GM12872 (cell line): Measurements from ENCODE around the gene NDOR1.

Experiments
- TF ChIP-seq, protein P1 (sequence below): IDR thresholded peaks from 3 replicates; pipeline ENCODE4 v1.5.1; 2011; ENCODE audit warnings: low read depth, mild to moderate bottlenecking, low read length, moderate library complexity; ENCODE audit not compliant: insufficient read depth

The NDOR1 gene

DNA sequence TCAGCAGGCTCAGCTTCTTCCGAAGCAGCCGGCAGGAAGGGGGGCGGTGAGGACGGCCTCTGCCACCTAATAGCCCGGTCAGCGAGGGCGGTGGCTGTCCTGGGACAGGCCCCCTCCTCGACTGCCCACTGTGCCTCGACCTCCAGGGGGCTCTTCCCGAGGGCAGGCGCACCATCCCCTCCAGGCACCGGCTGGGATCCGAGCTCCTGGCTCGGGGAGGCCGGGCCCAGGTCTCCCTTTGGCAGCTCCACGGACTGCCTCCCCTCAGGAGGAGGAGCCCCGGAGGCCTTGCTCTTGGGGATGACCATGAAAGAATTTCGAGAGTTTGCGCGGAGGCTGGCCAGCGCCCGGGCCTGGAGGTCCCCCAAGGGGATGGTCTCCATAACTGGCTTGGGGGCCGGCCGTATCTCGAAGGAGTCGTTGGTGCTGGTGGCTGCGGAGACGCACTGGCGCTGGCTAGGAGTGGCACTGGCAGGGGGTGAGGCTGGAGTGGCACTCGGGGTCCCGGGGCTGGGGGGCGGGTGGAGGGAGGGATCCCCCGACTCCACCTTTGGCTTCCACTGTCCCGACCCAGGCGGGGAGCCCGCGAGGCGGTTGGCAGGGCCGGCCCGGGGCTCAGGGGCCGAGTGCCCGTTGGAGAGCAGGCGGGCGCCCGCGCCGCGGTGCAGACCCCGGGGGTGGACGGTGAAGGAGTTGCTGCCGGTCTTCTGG is 5.9 kb upstream of the NDOR1 start:
- TF ChIP-seq, protein P1, sequence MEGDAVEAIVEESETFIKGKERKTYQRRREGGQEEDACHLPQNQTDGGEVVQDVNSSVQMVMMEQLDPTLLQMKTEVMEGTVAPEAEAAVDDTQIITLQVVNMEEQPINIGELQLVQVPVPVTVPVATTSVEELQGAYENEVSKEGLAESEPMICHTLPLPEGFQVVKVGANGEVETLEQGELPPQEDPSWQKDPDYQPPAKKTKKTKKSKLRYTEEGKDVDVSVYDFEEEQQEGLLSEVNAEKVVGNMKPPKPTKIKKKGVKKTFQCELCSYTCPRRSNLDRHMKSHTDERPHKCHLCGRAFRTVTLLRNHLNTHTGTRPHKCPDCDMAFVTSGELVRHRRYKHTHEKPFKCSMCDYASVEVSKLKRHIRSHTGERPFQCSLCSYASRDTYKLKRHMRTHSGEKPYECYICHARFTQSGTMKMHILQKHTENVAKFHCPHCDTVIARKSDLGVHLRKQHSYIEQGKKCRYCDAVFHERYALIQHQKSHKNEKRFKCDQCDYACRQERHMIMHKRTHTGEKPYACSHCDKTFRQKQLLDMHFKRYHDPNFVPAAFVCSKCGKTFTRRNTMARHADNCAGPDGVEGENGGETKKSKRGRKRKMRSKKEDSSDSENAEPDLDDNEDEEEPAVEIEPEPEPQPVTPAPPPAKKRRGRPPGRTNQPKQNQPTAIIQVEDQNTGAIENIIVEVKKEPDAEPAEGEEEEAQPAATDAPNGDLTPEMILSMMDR = no peak

- TF ChIP-seq, protein P1 = no peak
Measured at GRCh38 chr9:137200311-137201204, 4.9 kb upstream of the NDOR1 start, which contains the start of gene TPRN. TPRN (minus strand) TSS chr9:137200741; CDS start chr9:137200711, 30 bp downstream.

DNA sequence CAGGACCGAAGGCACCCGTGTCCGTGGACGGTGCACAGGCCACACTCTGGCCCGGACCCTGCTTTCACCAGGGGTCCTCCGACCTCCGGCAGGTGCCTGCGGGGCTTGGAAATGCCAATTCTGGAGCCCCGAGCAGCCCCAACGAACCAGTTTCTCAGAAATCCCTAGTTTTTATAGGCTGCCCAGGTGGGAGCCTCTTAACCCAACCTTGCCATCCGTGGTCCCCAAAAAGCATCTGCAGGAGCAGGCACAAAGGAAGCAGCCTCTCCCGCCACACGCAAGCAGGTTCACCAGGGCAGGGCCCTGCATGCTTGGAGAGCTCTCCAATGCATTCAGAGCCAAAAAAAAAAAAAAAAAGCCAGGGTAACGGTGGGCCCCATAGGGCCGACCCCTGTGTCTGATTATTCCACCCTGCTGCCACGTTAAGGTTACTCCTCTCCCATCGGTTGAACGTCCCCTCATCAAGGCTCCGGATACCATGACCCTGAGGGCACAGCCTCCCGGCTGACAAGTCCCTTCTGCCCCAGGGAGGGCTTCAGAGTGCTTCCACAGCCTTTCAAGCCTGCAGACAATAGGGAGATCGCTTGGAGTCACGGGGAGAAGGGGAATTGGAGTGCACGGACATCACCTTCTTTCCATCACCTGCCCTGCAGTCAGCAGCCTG is 4.2 kb upstream of the NDOR1 start:
- TF ChIP-seq, protein P1 = no peak

DNA sequence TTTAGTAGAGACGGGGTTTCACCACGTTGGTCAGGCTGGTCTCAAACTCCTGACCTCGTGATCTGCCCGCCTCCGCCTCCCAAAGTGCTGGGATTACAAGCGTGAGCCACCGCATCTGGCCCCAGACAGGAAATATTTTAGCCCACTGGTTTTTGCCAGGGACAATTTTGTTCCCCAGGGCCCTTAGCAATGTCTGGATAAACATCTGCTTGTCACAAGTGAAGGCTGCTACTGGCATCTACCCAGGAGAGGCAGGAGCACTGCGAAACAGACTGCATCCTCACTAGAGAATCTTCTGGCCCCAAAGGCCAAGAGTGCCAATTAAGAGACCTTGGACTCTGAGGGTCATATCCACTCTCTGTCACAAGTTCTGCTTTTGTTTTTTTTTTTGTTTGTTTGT is 2.5 kb upstream of the NDOR1 start:
- TF ChIP-seq, protein P1 = no peak

GRCh38 chr9:137204731-137205125 is 772 bp upstream of the NDOR1 start:
- TF ChIP-seq, protein P1 = no peak

GRCh38 chr9:137206602-137207001 is 1.1 kb downstream of the NDOR1 start:
- TF ChIP-seq, protein P1 = no peak

DNA sequence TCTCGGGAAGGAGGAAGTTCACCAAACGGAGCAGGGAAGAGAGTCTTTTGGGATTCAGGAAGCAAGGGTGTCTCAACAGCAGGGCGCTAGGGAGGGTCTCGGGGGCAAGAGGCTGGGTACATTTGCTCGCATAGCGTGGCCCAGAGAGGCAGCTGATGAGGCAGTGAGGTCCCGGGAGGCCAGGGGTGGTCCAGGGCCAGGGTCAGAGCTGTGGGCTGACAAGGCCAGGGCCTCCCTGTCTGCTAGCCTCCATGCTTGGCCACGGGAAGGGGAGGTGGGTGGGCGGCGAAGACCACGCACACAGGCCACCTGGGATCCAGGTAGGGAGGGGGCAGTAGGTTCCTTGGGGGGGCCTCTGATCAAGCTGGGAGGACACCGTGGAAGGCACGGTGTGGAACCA is 6.0 kb downstream of the NDOR1 start:
- TF ChIP-seq, protein P1 = no peak
